LNCaP clone FGC (cell line): ENCODE results near the gene NXPH3.

Experiments used
- DNase-seq: peaks from one replicate; pipeline ENCODE4 v3.0.0-alpha.2; 2011; ENCODE audit warnings: low read depth
- H3K4me3 ChIP-seq: 2 replicates; pipeline ENCODE4 v1.5.1; 2011; ENCODE audit warnings: mild to moderate bottlenecking, low read depth, low read length, control low read depth
- TF ChIP-seq, protein P1 (sequence below): IDR thresholded peaks from 2 replicates; pipeline ENCODE4 v1.5.1; 2012; ENCODE audit warnings: mild to moderate bottlenecking; ENCODE audit not compliant: control insufficient read depth, insufficient read depth; ENCODE audit errors: extremely low read depth

The NXPH3 gene

DNA sequence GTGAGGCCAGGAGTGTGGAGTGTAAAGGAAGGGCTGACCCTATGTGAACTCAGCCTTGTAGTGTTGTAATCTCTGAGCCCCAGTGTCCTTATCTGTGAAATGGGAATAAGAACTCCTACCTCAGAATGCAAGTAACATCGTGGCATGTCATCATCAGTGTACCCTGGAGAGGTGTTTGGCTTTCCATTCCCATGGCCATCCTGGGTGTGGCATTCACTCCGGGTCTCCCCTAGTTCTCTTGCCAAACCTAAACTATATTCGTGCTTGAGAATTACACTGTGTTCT is 1.9 kb downstream of the NXPH3 start:
- TF ChIP-seq, protein P1, sequence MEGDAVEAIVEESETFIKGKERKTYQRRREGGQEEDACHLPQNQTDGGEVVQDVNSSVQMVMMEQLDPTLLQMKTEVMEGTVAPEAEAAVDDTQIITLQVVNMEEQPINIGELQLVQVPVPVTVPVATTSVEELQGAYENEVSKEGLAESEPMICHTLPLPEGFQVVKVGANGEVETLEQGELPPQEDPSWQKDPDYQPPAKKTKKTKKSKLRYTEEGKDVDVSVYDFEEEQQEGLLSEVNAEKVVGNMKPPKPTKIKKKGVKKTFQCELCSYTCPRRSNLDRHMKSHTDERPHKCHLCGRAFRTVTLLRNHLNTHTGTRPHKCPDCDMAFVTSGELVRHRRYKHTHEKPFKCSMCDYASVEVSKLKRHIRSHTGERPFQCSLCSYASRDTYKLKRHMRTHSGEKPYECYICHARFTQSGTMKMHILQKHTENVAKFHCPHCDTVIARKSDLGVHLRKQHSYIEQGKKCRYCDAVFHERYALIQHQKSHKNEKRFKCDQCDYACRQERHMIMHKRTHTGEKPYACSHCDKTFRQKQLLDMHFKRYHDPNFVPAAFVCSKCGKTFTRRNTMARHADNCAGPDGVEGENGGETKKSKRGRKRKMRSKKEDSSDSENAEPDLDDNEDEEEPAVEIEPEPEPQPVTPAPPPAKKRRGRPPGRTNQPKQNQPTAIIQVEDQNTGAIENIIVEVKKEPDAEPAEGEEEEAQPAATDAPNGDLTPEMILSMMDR = no peak
- no peak for DNase-seq
- no peak overlapping the region for H3K4me3 ChIP-seq

DNA sequence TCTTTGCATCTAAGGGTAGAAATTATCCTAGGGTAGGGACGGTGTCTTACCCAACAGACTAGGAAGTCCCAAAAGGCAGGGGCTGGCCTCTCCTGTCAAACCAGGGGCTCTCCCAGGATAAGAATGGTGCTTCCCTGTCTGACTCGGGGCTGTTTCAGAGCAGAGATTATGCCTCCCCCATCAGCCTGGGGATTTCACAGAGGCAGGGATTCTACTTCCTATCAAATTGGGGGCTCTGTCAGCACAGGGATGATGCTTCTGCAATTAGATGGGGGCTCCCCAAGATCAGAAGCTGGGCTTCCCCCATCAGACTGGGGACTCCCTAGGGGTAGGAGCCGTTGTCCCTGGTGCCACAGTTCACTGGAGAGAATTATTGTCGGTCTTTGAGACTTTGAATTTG is 2.3 kb downstream of the NXPH3 start:
- H3K4me3 ChIP-seq = no peak overlapping the region
- no peak for DNase-seq
- TF ChIP-seq, protein P1 = no peak

DNA sequence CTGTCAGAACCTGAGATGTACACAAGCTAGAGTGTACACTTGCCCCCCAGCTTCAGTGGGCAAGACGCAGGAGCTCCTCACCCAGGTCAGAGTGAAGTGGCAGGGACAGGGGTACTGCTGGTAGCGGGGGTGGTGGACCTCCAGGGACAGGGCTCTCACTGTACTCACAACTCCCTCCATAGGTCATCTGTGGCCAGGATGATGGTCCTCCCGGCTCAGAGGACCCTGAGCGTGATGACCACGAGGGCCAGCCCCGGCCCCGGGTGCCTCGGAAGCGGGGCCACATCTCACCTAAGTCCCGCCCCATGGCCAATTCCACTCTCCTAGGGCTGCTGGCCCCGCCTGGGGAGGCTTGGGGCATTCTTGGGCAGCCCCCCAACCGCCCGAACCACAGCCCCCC is 2.7 kb downstream of the NXPH3 start:
- no peak for DNase-seq
- H3K4me3 ChIP-seq = no peak overlapping the region
- TF ChIP-seq, protein P1 = no peak

DNA sequence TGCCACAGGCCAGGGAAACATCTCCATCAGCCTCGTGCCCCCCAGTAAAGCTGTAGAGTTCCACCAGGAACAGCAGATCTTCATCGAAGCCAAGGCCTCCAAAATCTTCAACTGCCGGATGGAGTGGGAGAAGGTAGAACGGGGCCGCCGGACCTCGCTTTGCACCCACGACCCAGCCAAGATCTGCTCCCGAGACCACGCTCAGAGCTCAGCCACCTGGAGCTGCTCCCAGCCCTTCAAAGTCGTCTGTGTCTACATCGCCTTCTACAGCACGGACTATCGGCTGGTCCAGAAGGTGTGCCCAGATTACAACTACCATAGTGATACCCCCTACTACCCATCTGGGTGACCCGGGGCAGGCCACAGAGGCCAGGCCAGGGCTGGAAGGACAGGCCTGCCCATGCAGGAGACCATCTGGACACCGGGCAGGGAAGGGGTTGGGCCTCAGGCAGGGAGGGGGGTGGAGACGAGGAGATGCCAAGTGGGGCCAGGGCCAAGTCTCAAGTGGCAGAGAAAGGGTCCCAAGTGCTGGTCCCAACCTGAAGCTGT is 3.4 kb downstream of the NXPH3 start:
- H3K4me3 ChIP-seq = no peak overlapping the region
- DNase-seq = no peak
- TF ChIP-seq, protein P1 = no peak

DNA sequence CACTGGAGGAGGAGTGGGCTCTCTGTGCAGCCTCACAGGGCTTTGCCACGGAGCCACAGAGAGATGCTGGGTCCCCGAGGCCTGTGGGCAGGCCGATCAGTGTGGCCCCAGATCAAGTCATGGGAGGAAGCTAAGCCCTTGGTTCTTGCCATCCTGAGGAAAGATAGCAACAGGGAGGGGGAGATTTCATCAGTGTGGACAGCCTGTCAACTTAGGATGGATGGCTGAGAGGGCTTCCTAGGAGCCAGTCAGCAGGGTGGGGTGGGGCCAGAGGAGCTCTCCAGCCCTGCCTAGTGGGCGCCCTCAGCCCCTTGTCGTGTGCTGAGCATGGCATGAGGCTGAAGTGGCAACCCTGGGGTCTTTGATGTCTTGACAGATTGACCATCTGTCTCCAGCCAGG is 3.9 kb downstream of the NXPH3 start:
- H3K4me3 ChIP-seq = no peak overlapping the region
- TF ChIP-seq, protein P1 = no peak
- no peak for DNase-seq

DNA sequence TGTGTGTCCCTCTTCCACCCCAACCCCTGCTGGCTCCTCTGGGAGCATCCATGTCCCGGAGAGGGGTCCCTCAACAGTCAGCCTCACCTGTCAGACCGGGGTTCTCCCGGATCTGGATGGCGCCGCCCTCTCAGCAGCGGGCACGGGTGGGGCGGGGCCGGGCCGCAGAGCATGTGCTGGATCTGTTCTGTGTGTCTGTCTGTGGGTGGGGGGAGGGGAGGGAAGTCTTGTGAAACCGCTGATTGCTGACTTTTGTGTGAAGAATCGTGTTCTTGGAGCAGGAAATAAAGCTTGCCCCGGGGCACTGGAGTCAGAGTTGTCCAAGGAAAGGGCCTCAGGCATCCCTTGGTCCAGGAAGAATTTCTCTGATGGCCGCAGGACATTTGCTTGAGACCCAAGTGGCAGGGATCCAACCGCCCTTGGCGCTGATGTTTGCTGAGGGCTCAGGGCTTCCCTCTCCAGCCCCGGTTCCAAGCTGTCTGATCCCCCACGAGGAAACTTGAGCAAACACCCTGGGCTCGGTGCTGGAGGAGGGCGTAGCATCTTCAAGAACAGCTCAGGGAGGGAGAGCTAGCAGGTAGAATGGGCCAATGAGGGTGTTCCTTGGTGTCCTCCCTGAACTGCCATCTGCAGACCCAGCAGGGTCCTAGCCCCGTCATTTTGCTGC is 4.5 kb downstream of the NXPH3 start:
- no peak overlapping the region for H3K4me3 ChIP-seq
- no peak for DNase-seq
- TF ChIP-seq, protein P1 = no peak

DNA sequence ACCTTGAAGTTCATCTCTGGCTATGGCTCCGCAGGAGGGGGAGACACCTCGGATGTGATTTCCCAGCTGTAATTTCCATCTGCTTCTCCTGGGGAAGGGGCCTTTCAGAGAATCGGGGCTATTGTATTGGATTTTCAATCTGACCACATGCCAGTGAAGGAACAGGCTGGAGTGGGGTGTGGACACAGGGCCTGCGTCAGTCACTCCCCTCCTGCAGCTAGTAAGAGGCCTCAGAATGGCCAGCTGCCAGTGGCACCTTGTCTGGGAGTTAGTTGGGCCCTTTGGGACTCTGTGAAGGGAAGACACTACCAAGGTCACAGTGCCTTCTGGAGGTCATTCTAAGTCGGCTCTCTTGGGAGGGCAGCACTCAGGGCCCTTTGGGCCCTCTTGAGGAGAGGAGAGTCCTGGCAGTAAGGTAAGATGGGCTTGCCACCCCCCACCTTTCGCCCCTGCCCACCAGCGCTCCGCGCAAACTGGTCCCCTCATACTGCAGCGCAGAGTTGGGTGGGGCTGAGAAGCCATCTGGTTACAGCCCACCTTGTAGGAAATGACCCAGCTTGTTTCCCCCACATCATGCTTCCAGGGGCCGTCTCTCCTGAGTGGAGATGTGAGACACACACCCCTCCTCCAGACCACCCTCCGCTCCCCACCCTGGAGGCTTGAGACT is 5.4 kb downstream of the NXPH3 start:
- no peak overlapping the region for H3K4me3 ChIP-seq
- TF ChIP-seq, protein P1 = no peak
- no peak for DNase-seq
